ENCODE measurements around the gene COL3A1.

The COL3A1 gene

DNA sequence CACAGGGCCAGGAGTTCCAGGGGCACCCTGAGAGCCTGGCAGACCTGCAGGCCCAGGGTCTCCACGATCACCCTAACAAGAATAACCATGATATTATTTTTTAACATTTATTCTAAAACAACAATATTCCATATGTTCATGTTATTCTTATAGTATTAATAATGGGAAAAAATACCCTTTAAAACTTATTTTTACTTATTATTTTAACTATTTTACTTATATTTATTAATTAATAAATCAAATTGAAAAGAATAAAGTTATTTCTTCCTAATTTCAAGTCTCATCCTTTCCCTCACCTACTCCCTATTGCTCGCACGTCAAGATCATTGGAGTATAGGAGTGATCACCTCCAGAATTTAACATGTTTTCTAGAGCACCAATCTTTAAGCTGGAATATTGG is 71.7 kb downstream of the COL3A1 start:
- DNase-seq (ENCODE audit: low read depth): no peak
- H3K4me3 ChIP-seq (ENCODE audit: control insufficient read depth, low read depth, low read length): no peak overlapping the region

DNA sequence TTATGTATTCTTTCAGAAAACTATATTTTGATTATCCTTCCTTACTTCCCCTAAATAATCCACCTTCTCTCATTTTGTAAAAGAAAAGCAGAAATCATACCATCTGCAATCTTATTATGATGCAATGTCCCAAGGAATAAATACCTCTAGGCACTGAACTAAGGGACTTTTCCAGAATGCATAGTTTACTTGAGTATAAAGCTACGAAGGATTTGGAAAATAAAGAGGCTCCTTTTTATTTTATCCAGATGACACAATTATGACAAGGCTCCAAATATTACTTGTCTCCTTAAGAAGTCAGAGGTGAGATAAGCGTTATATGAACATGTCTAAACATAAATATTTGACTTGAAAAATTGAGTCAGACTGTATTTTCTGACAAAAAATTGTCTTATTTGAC is 72.1 kb downstream of the COL3A1 start:
- H3K4me3 ChIP-seq (ENCODE audit: control insufficient read depth, low read depth, low read length): no peak overlapping the region
- TF ChIP-seq, protein P1, sequence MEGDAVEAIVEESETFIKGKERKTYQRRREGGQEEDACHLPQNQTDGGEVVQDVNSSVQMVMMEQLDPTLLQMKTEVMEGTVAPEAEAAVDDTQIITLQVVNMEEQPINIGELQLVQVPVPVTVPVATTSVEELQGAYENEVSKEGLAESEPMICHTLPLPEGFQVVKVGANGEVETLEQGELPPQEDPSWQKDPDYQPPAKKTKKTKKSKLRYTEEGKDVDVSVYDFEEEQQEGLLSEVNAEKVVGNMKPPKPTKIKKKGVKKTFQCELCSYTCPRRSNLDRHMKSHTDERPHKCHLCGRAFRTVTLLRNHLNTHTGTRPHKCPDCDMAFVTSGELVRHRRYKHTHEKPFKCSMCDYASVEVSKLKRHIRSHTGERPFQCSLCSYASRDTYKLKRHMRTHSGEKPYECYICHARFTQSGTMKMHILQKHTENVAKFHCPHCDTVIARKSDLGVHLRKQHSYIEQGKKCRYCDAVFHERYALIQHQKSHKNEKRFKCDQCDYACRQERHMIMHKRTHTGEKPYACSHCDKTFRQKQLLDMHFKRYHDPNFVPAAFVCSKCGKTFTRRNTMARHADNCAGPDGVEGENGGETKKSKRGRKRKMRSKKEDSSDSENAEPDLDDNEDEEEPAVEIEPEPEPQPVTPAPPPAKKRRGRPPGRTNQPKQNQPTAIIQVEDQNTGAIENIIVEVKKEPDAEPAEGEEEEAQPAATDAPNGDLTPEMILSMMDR (IDR thresholded peaks at IDR 0.05; ENCODE audit: control insufficient read depth, insufficient read depth, low read depth, low read length, missing control alignments): no peak

More for the DNA sequence above, 71.7 kb downstream of the COL3A1 start:
- TF ChIP-seq, protein P1 (IDR thresholded peaks at IDR 0.05; ENCODE audit: control insufficient read depth, insufficient read depth, low read depth, low read length, missing control alignments): no peak

GRCh38 chr2:189047171-189047888 is 73.2 kb downstream of the COL3A1 start:
- no peak overlapping the region for H3K4me3 ChIP-seq (ENCODE audit: control insufficient read depth, low read depth, low read length)
- no peak for DNase-seq (ENCODE audit: low read depth)
- TF ChIP-seq, protein P1 (IDR thresholded peaks at IDR 0.05; ENCODE audit: control insufficient read depth, insufficient read depth, low read depth, low read length, missing control alignments): no peak

More for the DNA sequence above, 72.1 kb downstream of the COL3A1 start:
- no peak for DNase-seq (ENCODE audit: low read depth)

- DNase-seq (ENCODE audit: low read depth): no peak
- TF ChIP-seq, protein P1 (IDR thresholded peaks at IDR 0.05; ENCODE audit: control insufficient read depth, insufficient read depth, low read depth, low read length, missing control alignments): no peak
- H3K4me3 ChIP-seq (ENCODE audit: control insufficient read depth, low read depth, low read length): no peak overlapping the region
These were observed 74.0 kb downstream of the COL3A1 start for GRCh38 chr2:189048189-189048588.

DNA sequence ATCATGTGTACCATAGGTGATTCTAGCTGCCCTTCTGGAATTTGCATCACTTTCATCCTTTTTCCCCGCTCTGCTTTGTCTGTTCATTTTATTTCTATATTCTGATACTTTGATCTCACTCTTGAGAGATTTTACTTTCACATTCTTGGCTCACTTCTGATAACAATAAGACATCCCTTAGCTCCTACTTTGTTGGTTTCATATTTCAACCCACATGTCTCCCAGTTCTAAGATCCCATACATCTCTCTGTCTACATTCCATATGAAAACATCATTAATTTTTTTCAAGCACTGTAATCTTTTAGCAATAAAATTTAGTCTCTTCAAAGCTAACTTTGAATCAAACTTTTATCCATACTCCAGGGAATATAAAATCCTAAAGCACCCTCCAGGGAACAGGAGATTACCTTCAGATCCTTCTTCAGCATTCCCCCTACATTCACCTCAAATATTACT is 75.6 kb downstream of the COL3A1 start:
- no peak for DNase-seq (ENCODE audit: low read depth)
- TF ChIP-seq, protein P1 (IDR thresholded peaks at IDR 0.05; ENCODE audit: control insufficient read depth, insufficient read depth, low read depth, low read length, missing control alignments): no peak
- H3K4me3 ChIP-seq (ENCODE audit: control insufficient read depth, low read depth, low read length): no peak overlapping the region

GRCh38 chr2:189050165-189050712 is 76.1 kb downstream of the COL3A1 start:
- TF ChIP-seq, protein P1 (IDR thresholded peaks at IDR 0.05; ENCODE audit: control insufficient read depth, insufficient read depth, low read depth, low read length, missing control alignments): no peak
- DNase-seq (ENCODE audit: low read depth): no peak
- H3K4me3 ChIP-seq (ENCODE audit: control insufficient read depth, low read depth, low read length): no peak overlapping the region

Measured in AG09309 (cell line).